Measurements from ENCODE around the gene TMEM245. TPM values are rescaled to one million over a fixed set of nuclear protein-coding genes. Genes with fewer than 3 reads are reported as not detected.

The TMEM245 gene
- polyA plus RNA-seq, 1 experiment, result 30.4 TPM

- CTCF ChIA-PET, result interaction anchor here (1.1 kb wide), 1 partner anchor 11 kb away, joined by 4 read pairs; no protein-coding TSS in a partner anchor
- Histone ChIP-seq H3K4me3 (ENCODE audit: low read depth, low read length) (no peak overlapping the region), H3K36me3 (ENCODE audit: control insufficient read depth, insufficient read depth, low read length) (no peaks in the 10 kb centered on the region), H3K27me3 (ENCODE audit: control insufficient read depth, insufficient read depth, low read length) (no peaks in the 10 kb centered on the region)
- POLR2A ChIA-PET, result interaction anchor here (0.6 to 0.8 kb wide), 2 partner anchors 10 to 11 kb away, joined by 3 to 5 read pairs; no protein-coding TSS in a partner anchor
- peak; percentile 55 for DNase-seq (ENCODE audit: low read depth)
- peak; percentile 38 for TF ChIP-seq CTCF (IDR thresholded peaks at IDR 0.05; ENCODE audit: insufficient read depth, low read depth, low read length)
Measured at GRCh38 chr9:109098171-109098959, 21.4 kb downstream of the TMEM245 start.

GRCh38 chr9:109097146-109097545 lies 22.6 kb downstream of the TMEM245 start:
- Histone ChIP-seq H3K27me3 (ENCODE audit: control insufficient read depth, insufficient read depth, low read length) (no peaks in the 10 kb centered on the region), H3K4me3 (ENCODE audit: low read depth, low read length) (no peak overlapping the region), H3K36me3 (ENCODE audit: control insufficient read depth, insufficient read depth, low read length) (no peaks in the 10 kb centered on the region)
- ChIA-PET CTCF (interaction anchor here (1.6 kb wide), 1 partner anchor 18 kb away, joined by 4 read pairs; no protein-coding TSS in a partner anchor), POLR2A (no interaction called here)
- TF ChIP-seq CTCF (IDR thresholded peaks at IDR 0.05; ENCODE audit: insufficient read depth, low read depth, low read length), result no peak
- no peak for DNase-seq (ENCODE audit: low read depth)

- Histone ChIP-seq H3K4me3 (ENCODE audit: low read depth, low read length) (no peak overlapping the region), H3K27me3 (ENCODE audit: control insufficient read depth, insufficient read depth, low read length) (no peaks in the 10 kb centered on the region), H3K36me3 (ENCODE audit: control insufficient read depth, insufficient read depth, low read length) (peaks cover 2% of the 10 kb centered on the region; the same call in 1 of the 2 replicates)
- no peak for DNase-seq (ENCODE audit: low read depth)
- POLR2A ChIA-PET, result no interaction called here
- no peak for TF ChIP-seq CTCF (IDR thresholded peaks at IDR 0.05; ENCODE audit: insufficient read depth, low read depth, low read length)
- CTCF ChIA-PET, result no interaction called here
Measured at GRCh38 chr9:109095321-109095720, 24.4 kb downstream of the TMEM245 start.

GRCh38 chr9:109094268-109094667 lies 25.5 kb downstream of the TMEM245 start:
- H3K4me3 ChIP-seq (ENCODE audit: low read depth, low read length), result no peak overlapping the region
- H3K27me3 ChIP-seq (ENCODE audit: control insufficient read depth, insufficient read depth, low read length), result no peaks in the 10 kb centered on the region
- ChIA-PET CTCF (no interaction called here), POLR2A (no interaction called here)
- peaks cover 2% of the 10 kb centered on the region; the same call in 1 of the 2 replicates for H3K36me3 ChIP-seq (ENCODE audit: control insufficient read depth, insufficient read depth, low read length)
- no peak for DNase-seq (ENCODE audit: low read depth)
- no peak for TF ChIP-seq CTCF (IDR thresholded peaks at IDR 0.05; ENCODE audit: insufficient read depth, low read depth, low read length)

- no peak for DNase-seq (ENCODE audit: low read depth)
- no peaks in the 10 kb centered on the region for H3K27me3 ChIP-seq (ENCODE audit: control insufficient read depth, insufficient read depth, low read length)
- no peak for TF ChIP-seq CTCF (IDR thresholded peaks at IDR 0.05; ENCODE audit: insufficient read depth, low read depth, low read length)
Measured at GRCh38 chr9:109092587-109092986, 27.2 kb downstream of the TMEM245 start.

More at GRCh38 chr9:109092587-109092986, 27.2 kb downstream of the TMEM245 start:
- Histone ChIP-seq H3K4me3 (ENCODE audit: low read depth, low read length) (no peak overlapping the region), H3K36me3 (ENCODE audit: control insufficient read depth, insufficient read depth, low read length) (peaks cover 2% of the 10 kb centered on the region; the same call in 1 of the 2 replicates)
- ChIA-PET CTCF (interaction anchor here (0.6 kb wide), 1 partner anchor 83 kb away, joined by 3 read pairs; no protein-coding TSS in a partner anchor), POLR2A (interaction anchor here (0.6 kb wide), 1 partner anchor 15 kb away, joined by 3 read pairs; no protein-coding TSS in a partner anchor)
